ENCODE data around the gene FLVCR1.
"Not testable (repeated sequence)": the region's sequence is repeated elsewhere in the genome, so short reads cannot be mapped to it uniquely, and the experiment has no call there.

Gene FLVCR1

GRCh38 chr1:212860713-212861581 is 2.9 kb downstream of the FLVCR1 start:
- DNase-seq (ENCODE audit: low read depth), result no peak

- no peak for DNase-seq (ENCODE audit: low read depth)
Observed at GRCh38 chr1:212862111-212862690, 4.1 kb downstream of the FLVCR1 start.

GRCh38 chr1:212863345-212863744 is 5.3 kb downstream of the FLVCR1 start:
- not testable (repeated sequence) for DNase-seq (ENCODE audit: low read depth)

- no peak for DNase-seq (ENCODE audit: low read depth)
Observed at GRCh38 chr1:212864201-212864600, 6.1 kb downstream of the FLVCR1 start.

GRCh38 chr1:212867192-212867591 is 9.1 kb downstream of the FLVCR1 start:
- DNase-seq (ENCODE audit: low read depth), result no peak

- DNase-seq (ENCODE audit: low read depth), result no peak
Observed at GRCh38 chr1:212871976-212872375, 13.9 kb downstream of the FLVCR1 start.

- no peak for DNase-seq (ENCODE audit: low read depth)
Observed at GRCh38 chr1:212873518-212873917, 15.4 kb downstream of the FLVCR1 start.

- no peak for DNase-seq (ENCODE audit: low read depth)
Observed at GRCh38 chr1:212878418-212878817, 20.3 kb downstream of the FLVCR1 start.

GRCh38 chr1:212879947-212880690 is 22.0 kb downstream of the FLVCR1 start:
- DNase-seq (ENCODE audit: low read depth), result no peak

- DNase-seq (ENCODE audit: low read depth), result no peak
Observed at GRCh38 chr1:212884592-212884991, 26.5 kb downstream of the FLVCR1 start.

GRCh38 chr1:212892108-212892507 is 34.0 kb downstream of the FLVCR1 start:
- DNase-seq (ENCODE audit: low read depth), result no peak

- no peak for DNase-seq (ENCODE audit: low read depth)
Observed at GRCh38 chr1:212899845-212900244, 41.8 kb downstream of the FLVCR1 start.

GRCh38 chr1:212901290-212901689 is 43.2 kb downstream of the FLVCR1 start:
- no peak for DNase-seq (ENCODE audit: low read depth)

GRCh38 chr1:212902054-212902453 is 44.0 kb downstream of the FLVCR1 start:
- no peak for DNase-seq (ENCODE audit: low read depth)

- DNase-seq (ENCODE audit: low read depth), result no peak
Observed at GRCh38 chr1:212903664-212904063, 45.6 kb downstream of the FLVCR1 start.

GRCh38 chr1:212908071-212908470 is 50.0 kb downstream of the FLVCR1 start:
- DNase-seq (ENCODE audit: low read depth), result not testable (repeated sequence)

- DNase-seq (ENCODE audit: low read depth), result no peak
Observed at GRCh38 chr1:212908971-212909370, 50.9 kb downstream of the FLVCR1 start.

GRCh38 chr1:212909652-212910063 is 51.6 kb downstream of the FLVCR1 start:
- DNase-seq (ENCODE audit: low read depth), result no peak

GRCh38 chr1:212910213-212910612 is 52.1 kb downstream of the FLVCR1 start:
- DNase-seq (ENCODE audit: low read depth), result not testable (repeated sequence)

GRCh38 chr1:212913638-212914037 is 55.6 kb downstream of the FLVCR1 start:
- DNase-seq (ENCODE audit: low read depth), result not testable (repeated sequence)

GRCh38 chr1:212914110-212914509 is 56.0 kb downstream of the FLVCR1 start:
- not testable (repeated sequence) for DNase-seq (ENCODE audit: low read depth)

GRCh38 chr1:212914789-212915188 is 56.7 kb downstream of the FLVCR1 start:
- DNase-seq (ENCODE audit: low read depth), result no peak

Measured in stromal cell of bone marrow (primary cell).